HEK293 (cell line): Measurements from ENCODE around the gene MARVELD1.

Experiments used
- CTCF ChIP-seq: fragments of 450-650 bp; formaldehyde crosslinking; IDR thresholded peaks from 2 replicates; pipeline ENCODE4 v1.5.1; 2016; ENCODE audit warnings: missing biosample characterization, missing genetic modification characterization
- HOXA7 ChIP-seq: sonication (generic); formaldehyde crosslinking; IDR thresholded peaks from 2 replicates; pipeline ENCODE4 v1.8.1; 2022; ENCODE audit warnings: missing genetic modification reagents, borderline replicate concordance
- SP7 ChIP-seq: fragments of 450-650 bp; formaldehyde crosslinking; IDR thresholded peaks from 2 replicates; pipeline ENCODE4 v1.5.1; 2016; ENCODE audit warnings: missing biosample characterization, missing genetic modification characterization
- ZFP41 ChIP-seq: fragments of 450-650 bp; formaldehyde crosslinking; IDR thresholded peaks from 2 replicates; pipeline ENCODE4 v1.5.1; 2016; ENCODE audit warnings: missing biosample characterization, missing genetic modification characterization, borderline replicate concordance
- ZNF394 ChIP-seq: fragments of 450-650 bp; formaldehyde crosslinking; IDR thresholded peaks from 2 replicates; pipeline ENCODE4 v1.5.1; 2016; ENCODE audit warnings: missing biosample characterization, missing genetic modification characterization, mild to moderate bottlenecking, moderate library complexity, borderline replicate concordance

DNA sequence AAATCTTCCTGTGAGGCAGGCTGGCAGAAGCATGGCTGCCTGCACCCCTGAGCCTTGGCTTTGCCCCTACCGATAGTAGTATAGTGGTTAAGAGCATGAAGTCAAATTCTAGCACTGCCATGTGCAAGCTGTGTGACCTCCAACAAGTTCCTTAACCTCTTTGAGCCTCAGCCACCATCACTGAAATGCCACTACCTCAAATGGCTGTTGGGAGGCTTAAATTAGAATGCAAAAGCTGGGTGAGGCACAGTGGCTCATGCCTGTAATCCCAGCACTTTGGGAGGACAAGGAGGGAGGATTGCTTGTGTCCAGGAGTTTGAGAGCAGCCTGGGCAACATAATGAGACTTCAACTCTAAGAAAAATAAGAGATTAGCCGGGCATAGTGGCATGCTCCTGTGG, 49.9 kb downstream of the MARVELD1 start:
- no peak for TF ChIP-seq HOXA7 (CRISPR knock-in tag)
- no peak for TF ChIP-seq SP7 (tag by site-specific recombination)
- TF ChIP-seq CTCF (tag by site-specific recombination): no peak
- no peak for TF ChIP-seq ZNF394 (tag by site-specific recombination)
- no peak for TF ChIP-seq ZFP41 (tag by site-specific recombination)
